Activated naive CD8-positive, alpha-beta T cell treated with anti-CD3 and anti-CD28 coated beads, Interleukin-2, amount 50 U/mL, for 24 hours (primary cell): ENCODE measurements around the gene WDFY2.

Experiments
- ATAC-seq: fragments of 150-1000 bp; cut with Tn5 transposase; one replicate; pipeline ENCODE4 v1.10.0; 2021
- DNase-seq: peaks from one replicate; pipeline ENCODE4 v3.0.0; 2021
- H3K27ac Mint-ChIP-seq: one replicate; pipeline ENCODE4 v1.8.0; 2021; ENCODE audit warnings: mild to moderate bottlenecking, mixed read lengths
- H3K27me3 Mint-ChIP-seq: one replicate; pipeline ENCODE4 v1.8.0; 2021; ENCODE audit warnings: mixed read lengths
- H3K36me3 Mint-ChIP-seq: one replicate; pipeline ENCODE4 v1.8.0; 2021; ENCODE audit warnings: low read depth, mixed read lengths
- H3K4me1 Mint-ChIP-seq: one replicate; pipeline ENCODE4 v1.8.0; 2021; ENCODE audit warnings: mixed read lengths
- H3K4me3 Mint-ChIP-seq: one replicate; pipeline ENCODE4 v1.8.0; 2021; ENCODE audit warnings: mild to moderate bottlenecking, moderate library complexity, mixed read lengths
- H3K9me3 Mint-ChIP-seq: one replicate; pipeline ENCODE4 v1.8.0; 2021; ENCODE audit warnings: mixed read lengths

Gene WDFY2

DNA sequence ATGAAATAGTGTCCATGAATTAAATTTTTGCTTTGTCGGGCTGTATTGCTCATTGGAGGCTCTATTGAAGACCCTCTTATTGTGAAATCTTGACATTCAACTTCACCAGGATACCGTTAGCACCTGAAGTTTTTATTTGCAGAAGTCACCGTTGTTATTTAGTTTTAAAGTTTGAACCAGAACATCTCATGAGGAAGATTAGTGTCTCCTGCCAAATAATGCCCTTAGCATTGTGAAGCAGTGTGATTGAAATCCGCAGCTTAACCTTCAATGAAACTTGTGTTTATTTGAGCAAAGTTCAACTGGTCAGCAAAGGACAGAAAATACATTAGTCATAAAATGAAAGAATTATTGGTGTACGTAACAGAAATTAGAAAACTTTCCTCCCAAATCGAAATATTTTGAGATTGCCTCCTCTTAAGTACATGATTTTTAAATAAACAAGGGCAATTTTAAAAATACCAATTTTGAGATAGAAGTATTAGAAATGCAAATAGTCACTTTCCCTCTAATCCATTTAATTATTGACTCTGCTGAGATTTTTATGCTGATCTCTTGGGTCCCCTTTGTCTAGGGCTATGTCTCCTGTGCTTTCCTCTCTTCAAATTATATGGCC, 84.4 kb downstream of the WDFY2 start:
- Mint-ChIP-seq H3K27me3 (no peaks in the 10 kb centered on the region), H3K36me3 (peaks cover 9% of the 10 kb centered on the region), H3K9me3 (peaks cover 6% of the 10 kb centered on the region), H3K27ac (no peak overlapping the region), H3K4me1 (peaks cover 21% of the 10 kb centered on the region), H3K4me3 (no peak overlapping the region)
- DNase-seq (no peak), ATAC-seq (no peak)

DNA sequence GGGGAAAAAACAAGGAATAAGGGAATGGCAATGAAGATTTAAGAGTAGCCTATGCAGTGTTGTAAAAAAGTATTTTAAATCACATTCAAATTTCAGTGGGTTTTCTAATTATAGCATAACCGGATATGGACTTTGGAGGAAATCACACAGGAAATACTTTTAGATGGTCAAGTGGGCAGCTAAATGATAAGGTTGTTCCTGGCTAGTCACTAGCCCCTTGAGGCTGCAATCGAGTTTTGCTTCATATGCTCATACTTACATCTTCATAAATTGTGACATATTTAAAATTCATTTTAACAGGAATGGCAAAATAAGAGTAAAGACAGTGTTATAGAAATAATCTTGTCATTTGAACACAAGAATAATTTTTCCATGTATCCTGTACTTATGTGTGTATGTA, 88.9 kb downstream of the WDFY2 start:
- Mint-ChIP-seq H3K36me3 (peaks cover 10% of the 10 kb centered on the region), H3K27ac (no peak overlapping the region), H3K9me3 (peaks cover 6% of the 10 kb centered on the region), H3K4me3 (no peak overlapping the region), H3K27me3 (no peaks in the 10 kb centered on the region), H3K4me1 (peaks cover 8% of the 10 kb centered on the region)
- DNase-seq (no peak), ATAC-seq (no peak)

DNA sequence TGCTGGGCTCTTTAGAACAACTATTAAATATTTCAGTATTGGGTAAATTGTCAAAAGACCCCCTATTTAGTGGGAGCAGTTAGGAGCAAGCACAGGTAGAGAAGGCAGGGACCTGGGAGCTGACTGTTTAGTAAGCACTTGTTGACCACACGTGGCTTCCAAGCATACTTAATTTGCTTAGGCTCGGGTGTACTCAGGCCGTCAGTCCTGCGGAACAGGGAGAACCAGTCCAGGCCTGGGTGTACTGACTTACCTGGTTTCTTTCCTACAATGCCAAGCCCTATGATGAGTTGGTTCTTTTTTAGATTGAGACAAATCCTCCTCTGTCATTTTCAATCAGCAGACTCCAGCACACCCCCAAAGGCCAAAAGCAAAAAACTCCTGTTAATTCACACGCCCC, 90.0 kb downstream of the WDFY2 start:
- DNase-seq, result no peak
- no peak for ATAC-seq
- Mint-ChIP-seq H3K27ac (no peak overlapping the region), H3K36me3 (peaks cover 10% of the 10 kb centered on the region), H3K9me3 (peaks cover 6% of the 10 kb centered on the region), H3K4me1 (peaks cover 8% of the 10 kb centered on the region), H3K4me3 (no peak overlapping the region), H3K27me3 (no peaks in the 10 kb centered on the region)

DNA sequence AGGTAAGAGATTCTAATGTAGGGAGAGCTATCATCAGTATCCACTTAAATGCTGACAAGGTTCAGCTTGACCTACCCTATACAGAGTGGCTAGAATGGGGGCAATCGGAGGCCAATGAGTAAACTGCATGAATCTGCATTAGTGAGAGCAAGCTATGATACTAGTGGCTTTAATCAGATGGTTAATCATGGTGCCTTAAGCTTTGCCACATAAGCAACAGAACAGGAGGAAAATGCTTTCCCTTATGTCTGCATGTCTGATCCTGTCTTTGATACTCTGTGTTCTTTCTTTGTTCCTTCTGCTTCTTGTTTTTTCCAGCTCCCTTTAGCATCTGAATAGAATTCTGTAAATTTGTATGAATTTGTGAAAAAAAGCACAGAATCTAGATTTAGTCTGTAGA, 91.1 kb downstream of the WDFY2 start:
- no peak for ATAC-seq
- DNase-seq, result no peak
- Mint-ChIP-seq H3K27ac (no peak overlapping the region), H3K9me3 (peaks cover 6% of the 10 kb centered on the region), H3K36me3 (peaks cover 10% of the 10 kb centered on the region), H3K4me1 (peaks cover 8% of the 10 kb centered on the region), H3K27me3 (no peaks in the 10 kb centered on the region), H3K4me3 (no peak overlapping the region)

DNA sequence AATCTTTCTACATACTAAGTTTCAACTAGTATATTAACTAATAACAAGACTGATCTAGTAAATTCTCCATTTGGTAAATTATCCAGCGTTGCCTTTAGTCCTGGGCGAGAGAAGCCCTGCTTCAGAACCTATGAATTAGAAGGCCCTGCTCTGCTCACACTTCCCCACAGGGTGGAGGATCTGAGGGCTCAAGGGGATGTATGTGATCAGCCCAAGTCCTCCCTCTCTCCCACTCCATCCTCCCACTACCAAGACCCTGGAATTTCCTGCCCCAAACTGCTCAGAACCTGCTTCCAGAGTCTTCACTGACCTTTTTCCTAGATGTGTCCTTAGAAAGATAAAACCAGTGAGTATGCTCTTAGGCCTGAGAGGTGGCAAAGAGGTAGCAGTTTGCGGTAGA, 91.6 kb downstream of the WDFY2 start:
- Mint-ChIP-seq H3K9me3 (peaks cover 6% of the 10 kb centered on the region), H3K27me3 (no peaks in the 10 kb centered on the region), H3K4me3 (no peak overlapping the region), H3K27ac (no peak overlapping the region), H3K4me1 (peaks cover 8% of the 10 kb centered on the region), H3K36me3 (peaks cover 9% of the 10 kb centered on the region)
- DNase-seq (no peak), ATAC-seq (no peak)

DNA sequence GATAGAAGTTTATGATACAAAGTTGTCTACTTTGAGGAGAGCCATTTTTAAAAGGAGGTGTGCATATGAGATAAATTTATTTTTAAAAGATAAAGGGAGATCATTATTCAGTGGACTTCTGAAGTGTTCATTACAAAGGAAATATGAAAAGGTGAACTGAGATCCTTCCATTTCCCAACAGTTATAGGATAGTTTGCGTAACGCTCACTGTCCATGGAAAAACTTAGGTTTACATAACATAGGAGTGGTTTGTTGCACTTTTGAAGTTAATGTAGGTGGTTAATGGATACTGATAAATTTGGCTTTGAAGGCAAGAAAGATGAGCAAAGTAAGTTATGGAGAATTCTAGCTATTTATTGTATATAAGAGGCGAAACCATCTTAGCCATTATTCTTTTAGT, 92.5 kb downstream of the WDFY2 start:
- Mint-ChIP-seq H3K36me3 (peaks cover 6% of the 10 kb centered on the region), H3K4me3 (no peak overlapping the region), H3K4me1 (peaks cover 14% of the 10 kb centered on the region), H3K27me3 (no peaks in the 10 kb centered on the region), H3K27ac (no peak overlapping the region), H3K9me3 (no peaks in the 10 kb centered on the region)
- ATAC-seq (no peak), DNase-seq (no peak)

DNA sequence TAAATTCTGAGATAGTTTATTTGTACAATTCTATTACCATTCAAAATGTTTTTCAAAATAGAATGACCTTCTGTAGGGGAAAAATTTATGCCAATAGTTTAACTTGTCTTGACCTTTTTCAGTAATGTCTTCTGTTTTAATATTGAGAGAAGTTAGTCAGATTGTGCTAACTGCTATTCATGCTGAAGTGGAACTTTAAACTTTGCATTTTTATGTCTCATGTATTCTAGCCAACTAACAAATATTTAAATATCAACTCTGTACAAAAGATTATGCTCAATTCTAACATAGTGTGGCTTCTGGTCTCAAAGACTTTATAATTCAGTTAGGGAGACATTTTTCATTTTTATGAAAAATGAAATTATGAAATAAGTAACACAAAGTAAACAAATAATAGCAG, 94.2 kb downstream of the WDFY2 start:
- no peaks in the 10 kb centered on the region for H3K27me3 Mint-ChIP-seq
- DNase-seq (no peak), ATAC-seq (no peak)
- H3K36me3 Mint-ChIP-seq, result peaks cover 10% of the 10 kb centered on the region
- H3K27ac Mint-ChIP-seq, result no peak overlapping the region
- H3K9me3 Mint-ChIP-seq, result no peaks in the 10 kb centered on the region
- H3K4me3 Mint-ChIP-seq, result no peak overlapping the region
- peaks cover 8% of the 10 kb centered on the region for H3K4me1 Mint-ChIP-seq

DNA sequence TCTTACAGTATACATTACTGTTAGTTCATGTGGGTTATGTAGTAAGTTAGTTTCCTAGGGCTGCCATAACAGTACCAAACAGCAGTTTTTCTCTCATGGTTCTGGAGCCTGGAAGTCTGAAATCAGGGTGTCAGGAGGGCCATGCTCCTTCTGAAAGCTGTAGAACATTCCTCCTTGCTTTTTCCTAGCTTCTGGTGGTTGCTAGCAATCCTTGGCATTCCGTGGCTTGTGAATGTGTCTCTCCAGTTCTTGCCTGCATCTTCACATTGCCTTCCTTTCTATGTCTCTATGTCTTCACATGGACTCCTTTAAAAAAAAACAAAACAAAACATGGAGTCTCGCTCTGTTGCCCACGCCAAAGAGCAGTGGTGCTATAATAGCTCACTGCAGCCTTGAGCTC, 95.4 kb downstream of the WDFY2 start:
- ATAC-seq, result no peak
- DNase-seq, result no peak
- no peaks in the 10 kb centered on the region for H3K9me3 Mint-ChIP-seq
- H3K4me3 Mint-ChIP-seq, result no peak overlapping the region
- peaks cover 10% of the 10 kb centered on the region for H3K36me3 Mint-ChIP-seq
- H3K4me1 Mint-ChIP-seq, result peaks cover 8% of the 10 kb centered on the region
- no peak overlapping the region for H3K27ac Mint-ChIP-seq
- H3K27me3 Mint-ChIP-seq, result no peaks in the 10 kb centered on the region

DNA sequence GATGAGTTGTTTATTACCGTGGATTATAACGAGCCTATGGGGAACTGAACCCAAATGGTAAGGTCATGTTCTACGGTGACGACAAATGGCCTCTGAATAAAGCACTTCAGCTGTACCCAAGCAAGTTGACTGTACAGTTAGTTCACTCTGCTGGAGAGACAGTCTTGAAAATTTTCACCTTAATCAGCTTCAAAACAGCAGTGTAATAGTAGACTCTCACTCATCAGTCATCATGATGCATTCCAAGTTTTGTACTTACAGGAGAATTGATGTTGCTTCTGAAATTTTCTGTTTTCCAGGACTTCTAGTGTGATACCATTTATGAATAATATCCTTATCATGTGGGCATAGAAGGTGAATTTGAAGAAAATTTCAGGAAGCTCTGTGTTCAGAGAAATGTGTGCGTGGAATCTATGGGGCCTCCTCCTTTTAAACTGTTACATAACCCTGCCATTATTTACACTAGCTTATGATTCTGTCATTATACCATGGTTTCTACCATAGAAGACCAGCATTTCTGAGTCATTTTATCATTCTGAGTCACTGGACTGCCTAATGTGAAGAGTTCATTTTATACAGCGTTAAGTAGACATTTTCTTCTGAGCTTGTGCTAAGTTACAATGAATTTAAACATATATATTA, 96.9 kb downstream of the WDFY2 start:
- H3K4me1 Mint-ChIP-seq, result peaks cover 8% of the 10 kb centered on the region
- ATAC-seq (peak; percentile 80), DNase-seq (no peak)
- no peaks in the 10 kb centered on the region for H3K9me3 Mint-ChIP-seq
- no peak overlapping the region for H3K27ac Mint-ChIP-seq
- H3K36me3 Mint-ChIP-seq, result peaks cover 10% of the 10 kb centered on the region
- no peaks in the 10 kb centered on the region for H3K27me3 Mint-ChIP-seq
- no peak overlapping the region for H3K4me3 Mint-ChIP-seq

DNA sequence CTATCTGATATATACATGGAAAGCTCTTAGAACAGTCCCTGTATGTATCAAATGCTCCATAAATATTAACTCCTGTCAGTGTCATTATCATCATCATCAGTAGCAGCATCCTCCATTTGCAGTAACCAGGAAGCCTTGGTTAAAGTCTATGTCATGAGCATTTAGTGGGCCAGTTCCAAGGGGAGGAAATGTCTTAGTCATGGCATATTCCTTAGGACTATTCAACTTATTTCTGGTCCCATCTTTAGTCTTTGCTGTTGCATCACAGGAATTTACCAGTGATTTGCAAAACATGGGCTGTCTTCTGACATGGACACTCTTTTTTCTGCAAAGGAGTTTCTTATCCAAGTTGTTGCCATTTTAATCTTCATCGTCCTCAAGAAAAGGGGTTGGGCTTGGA, 98.4 kb downstream of the WDFY2 start:
- Mint-ChIP-seq H3K4me1 (peaks cover 9% of the 10 kb centered on the region), H3K4me3 (no peak overlapping the region), H3K27ac (no peak overlapping the region), H3K36me3 (peaks cover 8% of the 10 kb centered on the region), H3K9me3 (no peaks in the 10 kb centered on the region), H3K27me3 (no peaks in the 10 kb centered on the region)
- ATAC-seq (no peak), DNase-seq (no peak)

DNA sequence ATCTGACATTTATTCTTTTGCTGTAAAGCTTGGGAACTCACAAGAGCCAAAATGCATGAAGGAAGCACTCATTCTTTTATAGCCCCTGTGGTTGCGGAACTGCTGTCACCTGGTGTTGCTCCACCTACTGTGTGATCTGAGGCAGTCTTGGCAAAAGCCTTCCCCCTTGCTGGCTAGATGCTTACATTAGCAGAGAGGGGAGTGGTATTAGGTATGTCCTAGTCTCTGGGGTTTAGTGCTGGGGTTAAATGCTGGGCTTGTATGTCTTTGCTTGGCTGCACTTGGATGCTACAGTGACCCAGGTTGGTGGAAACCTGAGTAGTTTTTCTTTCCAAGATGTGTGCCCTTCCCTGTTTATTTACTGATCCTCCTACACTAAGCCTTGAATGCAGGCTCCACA, 99.3 kb downstream of the WDFY2 start:
- no peak for DNase-seq
- Mint-ChIP-seq H3K36me3 (peaks cover 8% of the 10 kb centered on the region), H3K4me3 (no peak overlapping the region), H3K9me3 (no peaks in the 10 kb centered on the region), H3K27ac (no peak overlapping the region), H3K27me3 (no peaks in the 10 kb centered on the region), H3K4me1 (peaks cover 18% of the 10 kb centered on the region)
- no peak for ATAC-seq

DNA sequence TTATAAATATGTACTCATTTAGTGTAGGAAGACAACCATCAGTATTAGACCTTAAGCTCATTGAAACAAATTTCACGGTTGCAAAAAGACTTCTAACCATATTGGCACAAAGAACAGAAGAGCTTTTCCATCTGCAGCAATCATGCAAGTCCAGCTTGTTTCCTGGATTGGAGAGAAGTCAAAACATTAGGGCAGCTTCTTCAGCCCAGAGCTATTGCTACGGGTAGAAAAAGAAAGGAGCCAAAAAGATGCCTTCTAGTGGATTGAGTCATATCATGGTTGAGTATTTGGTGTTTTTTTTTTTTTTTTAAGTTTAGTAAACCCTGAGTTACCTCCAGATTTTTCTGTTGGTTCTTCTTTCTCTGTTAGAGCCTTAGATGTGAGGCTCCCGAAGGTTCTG, 99.8 kb downstream of the WDFY2 start:
- peaks cover 8% of the 10 kb centered on the region for H3K36me3 Mint-ChIP-seq
- DNase-seq, result no peak
- H3K27me3 Mint-ChIP-seq, result no peaks in the 10 kb centered on the region
- no peak for ATAC-seq
- H3K9me3 Mint-ChIP-seq, result no peaks in the 10 kb centered on the region
- H3K4me1 Mint-ChIP-seq, result peaks cover 18% of the 10 kb centered on the region
- H3K4me3 Mint-ChIP-seq, result no peak overlapping the region
- no peak overlapping the region for H3K27ac Mint-ChIP-seq

DNA sequence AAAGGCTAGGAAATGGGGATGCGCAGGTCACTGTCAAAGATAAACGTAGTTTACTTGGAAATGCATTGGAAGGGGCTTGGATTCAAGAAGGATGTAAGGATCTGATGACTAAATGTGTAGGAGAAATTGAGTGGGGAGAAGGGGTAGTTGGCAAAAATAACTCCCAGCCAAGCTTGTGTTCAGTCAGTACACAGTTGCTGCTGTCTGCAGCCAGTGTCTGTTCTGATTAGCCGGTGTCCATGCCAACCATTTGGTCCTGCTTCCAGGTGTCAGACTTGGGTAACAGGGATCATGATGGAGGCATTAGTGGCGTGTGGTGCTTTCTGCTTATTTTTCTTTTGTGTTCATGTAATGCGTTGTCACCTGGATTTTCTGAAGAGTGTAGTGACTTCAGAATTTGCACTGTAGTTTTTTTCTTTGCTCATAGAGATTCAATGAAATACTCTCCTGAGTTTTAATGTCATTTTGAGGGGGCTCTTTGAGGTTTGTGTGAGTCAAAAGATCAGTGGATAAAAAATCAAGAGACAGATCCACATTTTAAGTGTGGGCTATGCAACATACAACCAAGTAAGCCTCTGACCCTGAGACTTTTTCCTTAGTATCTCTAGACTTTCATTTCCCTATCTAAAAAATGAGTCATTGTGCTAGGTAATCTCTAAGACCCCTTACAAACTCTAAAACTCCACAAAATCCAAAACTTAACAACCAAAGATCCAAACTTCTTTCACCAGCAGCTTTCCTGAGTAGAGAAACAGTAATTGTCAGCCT, 103.9 kb downstream of the WDFY2 start:
- H3K4me1 Mint-ChIP-seq, result peaks cover 15% of the 10 kb centered on the region
- DNase-seq (no peak), ATAC-seq (no peak)
- H3K9me3 Mint-ChIP-seq, result no peaks in the 10 kb centered on the region
- no peak overlapping the region for H3K4me3 Mint-ChIP-seq
- H3K36me3 Mint-ChIP-seq, result peaks cover 1% of the 10 kb centered on the region
- H3K27ac Mint-ChIP-seq, result no peak overlapping the region
- no peaks in the 10 kb centered on the region for H3K27me3 Mint-ChIP-seq

DNA sequence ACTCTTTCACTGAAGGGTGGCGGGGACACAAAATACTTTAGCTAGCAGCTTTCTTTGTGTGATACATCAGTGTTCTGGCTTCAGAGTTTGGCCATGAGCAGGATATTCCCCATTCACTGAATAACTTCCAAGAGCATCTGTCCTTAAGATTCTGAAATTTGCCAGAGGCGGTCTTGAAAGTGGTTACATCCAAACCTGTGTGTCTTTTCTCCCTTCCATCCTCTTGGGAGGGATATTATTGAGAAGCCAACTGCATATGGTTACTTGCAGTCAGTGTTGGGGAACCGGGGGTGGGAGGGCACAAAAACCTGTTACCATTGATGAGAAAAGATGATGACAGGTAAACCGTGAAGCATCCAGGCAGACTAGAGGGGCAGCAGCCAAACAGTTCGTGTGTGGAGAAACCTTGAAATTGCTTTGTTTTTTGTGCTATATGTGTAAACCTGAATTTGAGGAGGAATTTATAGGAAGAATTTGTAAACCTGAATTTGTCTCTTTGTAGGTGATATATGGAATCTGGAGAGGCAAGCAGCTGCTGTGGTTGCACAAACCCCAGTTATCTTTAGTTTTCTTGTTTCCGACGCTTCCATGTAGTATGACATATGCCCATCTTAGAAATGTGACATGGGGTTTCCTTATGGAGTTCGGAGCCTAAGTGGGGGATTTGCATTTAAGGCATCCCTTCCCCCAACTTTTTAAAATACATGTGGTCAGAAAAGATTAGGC, 104.8 kb downstream of the WDFY2 start:
- Mint-ChIP-seq H3K4me1 (peaks cover 15% of the 10 kb centered on the region), H3K27me3 (no peaks in the 10 kb centered on the region), H3K36me3 (peaks cover 1% of the 10 kb centered on the region), H3K27ac (no peak overlapping the region), H3K9me3 (no peaks in the 10 kb centered on the region), H3K4me3 (no peak overlapping the region)
- no peak for ATAC-seq
- no peak for DNase-seq

DNA sequence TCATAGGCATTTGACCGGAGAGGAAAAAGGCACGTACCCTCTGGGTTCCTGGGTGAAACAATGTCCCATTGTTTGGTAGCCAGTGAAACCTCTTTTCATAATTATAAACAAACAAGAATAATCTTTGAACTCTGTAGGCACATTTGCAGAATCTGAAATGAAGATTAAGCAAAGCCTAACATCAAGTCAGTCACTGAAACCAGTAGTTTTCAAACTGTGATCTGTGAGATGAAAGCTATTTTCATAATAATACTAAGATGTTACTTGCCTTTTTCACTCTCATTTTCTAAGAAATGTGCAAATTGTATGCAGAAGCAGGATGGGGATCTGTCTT, 105.4 kb downstream of the WDFY2 start:
- no peak for ATAC-seq
- no peaks in the 10 kb centered on the region for H3K9me3 Mint-ChIP-seq
- peaks cover 1% of the 10 kb centered on the region for H3K36me3 Mint-ChIP-seq
- peaks cover 15% of the 10 kb centered on the region for H3K4me1 Mint-ChIP-seq
- no peak for DNase-seq
- no peaks in the 10 kb centered on the region for H3K27me3 Mint-ChIP-seq
- no peak overlapping the region for H3K27ac Mint-ChIP-seq
- H3K4me3 Mint-ChIP-seq, result no peak overlapping the region
